Trophoblast cell (in vitro differentiated cells and primary cell): ENCODE measurements around the gene EXOSC7.
"Not testable (repeated sequence)": the region's sequence is repeated elsewhere in the genome, so short reads cannot be mapped to it uniquely, and the experiment has no call there.

Experiments used
- DNase-seq, 2 donors: peaks; one replicate each; pipeline ENCODE4 v3.0.0-alpha.2; 2016
- H2AFZ ChIP-seq: 2 replicates; pipeline ENCODE4 v1.6.1; 2013; ENCODE audit warnings: low read length, moderate library complexity, mild to moderate bottlenecking; ENCODE audit not compliant: insufficient read depth, poor library complexity
- H2AK5ac ChIP-seq: 2 replicates; pipeline ENCODE4 v1.6.1; 2013; ENCODE audit warnings: mild to moderate bottlenecking, low read length
- H2BK120ac ChIP-seq: 2 replicates; pipeline ENCODE4 v1.6.1; 2013; ENCODE audit warnings: low read length, mild to moderate bottlenecking, moderate library complexity; ENCODE audit not compliant: insufficient read depth, poor library complexity
- H2BK12ac ChIP-seq: 2 replicates; pipeline ENCODE4 v1.6.1; 2013; ENCODE audit warnings: mild to moderate bottlenecking, low read length, moderate library complexity
- H2BK5ac ChIP-seq: 2 replicates; pipeline ENCODE4 v1.6.1; 2013; ENCODE audit warnings: low read length, low read depth, moderate library complexity, mild to moderate bottlenecking; ENCODE audit not compliant: poor library complexity
- H3K14ac ChIP-seq: 2 replicates; pipeline ENCODE4 v1.6.1; 2013; ENCODE audit warnings: mild to moderate bottlenecking, low read length
- H3K18ac ChIP-seq: 2 replicates; pipeline ENCODE4 v1.6.1; 2013; ENCODE audit warnings: mild to moderate bottlenecking, low read length
- H3K23ac ChIP-seq: 2 replicates; pipeline ENCODE4 v1.6.1; 2013; ENCODE audit warnings: low read length
- H3K27ac ChIP-seq: 2 replicates; pipeline ENCODE4 v1.5.1; 2013; ENCODE audit warnings: low read depth, mild to moderate bottlenecking, inconsistent platforms, low read length, moderate library complexity
- H3K27me3 ChIP-seq: 2 replicates; pipeline ENCODE4 v1.6.1; 2013; ENCODE audit warnings: inconsistent platforms, mild to moderate bottlenecking, low read length, moderate library complexity; ENCODE audit not compliant: insufficient read depth
- H3K36me3 ChIP-seq, 2 experiments: 1 replicate in 1 of 2; 2 replicates in 1 of 2; pipeline ENCODE4 v1.6.1; 2013; ENCODE audit warnings: low read length in 2 of 2, mild to moderate bottlenecking in 2 of 2, moderate library complexity in 1 of 2; ENCODE audit not compliant: insufficient read depth in 2 of 2, control insufficient read depth in 1 of 2
- H3K4ac ChIP-seq: 2 replicates; pipeline ENCODE4 v1.6.1; 2013; ENCODE audit warnings: low read depth, mild to moderate bottlenecking, low read length, moderate library complexity
- H3K4me1 ChIP-seq, 2 experiments: 1 replicate in 1 of 2; 2 replicates in 1 of 2; pipeline ENCODE4 v1.6.1; 2013; ENCODE audit warnings: low read length in 2 of 2, mild to moderate bottlenecking in 2 of 2, moderate library complexity in 1 of 2; ENCODE audit not compliant: insufficient read depth in 2 of 2, control insufficient read depth in 1 of 2
- H3K4me2 ChIP-seq: 2 replicates; pipeline ENCODE4 v1.6.1; 2013; ENCODE audit warnings: inconsistent platforms, mild to moderate bottlenecking, low read length, moderate library complexity
- H3K4me3 ChIP-seq: 2 replicates; pipeline ENCODE4 v1.5.1; 2013; ENCODE audit warnings: mild to moderate bottlenecking, low read depth, low read length, inconsistent platforms
- H3K79me1 ChIP-seq: one replicate; pipeline ENCODE4 v1.6.1; 2013; ENCODE audit warnings: low read length
- H3K79me2 ChIP-seq: 2 replicates; pipeline ENCODE4 v1.6.1; 2013; ENCODE audit warnings: low read length, mild to moderate bottlenecking; ENCODE audit not compliant: control insufficient read depth, insufficient read depth, poor library complexity
- H3K9ac ChIP-seq: 2 replicates; pipeline ENCODE4 v1.6.1; 2013; ENCODE audit warnings: mild to moderate bottlenecking, low read length
- H3K9me3 ChIP-seq: 2 replicates; pipeline ENCODE4 v1.6.1; 2013; ENCODE audit warnings: low read depth, mild to moderate bottlenecking, control low read depth, inconsistent platforms, low read length; ENCODE audit not compliant: insufficient read depth
- H4K12ac ChIP-seq: 2 replicates; pipeline ENCODE4 v1.6.1; 2013; ENCODE audit warnings: low read depth, mild to moderate bottlenecking, low read length, moderate library complexity
- H4K8ac ChIP-seq: 2 replicates; pipeline ENCODE4 v1.6.1; 2013; ENCODE audit warnings: low read depth, mild to moderate bottlenecking, low read length, moderate library complexity
- H4K91ac ChIP-seq: one replicate; pipeline ENCODE4 v1.6.1; 2013; ENCODE audit warnings: low read depth, mild to moderate bottlenecking, low read length, moderate library complexity
- WGBS: extraction: QIAGEN DNeasy Blood & Tissue Kit; methylation state at CpG from one replicate; pipeline ENCODE4 v1.1.7; 2013; ENCODE audit warnings: missing lambda C conversion rate; ENCODE audit not compliant: insufficient read length, insufficient coverage; ENCODE audit errors: extremely low coverage; 5-methylcytosine and 5-hydroxymethylcytosine counted together

Gene EXOSC7

GRCh38 chr3:44982817-44983216, 6.8 kb downstream of the EXOSC7 start:
- Histone ChIP-seq H4K91ac (no peak overlapping the region), H3K4me2 (no peak overlapping the region), H2BK12ac (no peak overlapping the region), H3K23ac (no peak overlapping the region), H3K14ac (no peak overlapping the region), H2AK5ac (no peak overlapping the region), H4K8ac (no peak overlapping the region), H3K36me3 (peaks cover 2% of the 10 kb centered on the region in 2 experiments), H2BK5ac (no peak overlapping the region), H3K4me1 (no peaks in the 10 kb centered on the region), H4K12ac (no peak overlapping the region), H3K27me3 (no peaks in the 10 kb centered on the region), H2AFZ (no peak overlapping the region), H3K79me1 (no peaks in the 10 kb centered on the region), H2BK120ac (no peak overlapping the region), H3K4ac (no peak overlapping the region), H3K9ac (no peak overlapping the region), H3K18ac (no peak overlapping the region), H3K79me2 (no peaks in the 10 kb centered on the region), H3K9me3 (no peaks in the 10 kb centered on the region), H3K27ac (no peak overlapping the region), H3K4me3 (no peak overlapping the region)
- DNase-seq = no peak
- no CpG with 5 or more reads among the region's 3 CpGs for WGBS

- H3K14ac ChIP-seq = no peak overlapping the region
- no peak overlapping the region for H3K27ac ChIP-seq
- no peak overlapping the region for H3K23ac ChIP-seq
- no CpG with 5 or more reads among the region's 1 CpG for WGBS
- peaks cover 2% of the 10 kb centered on the region in 2 experiments for H3K36me3 ChIP-seq
- H3K4me3 ChIP-seq = no peak overlapping the region
- H3K4ac ChIP-seq = no peak overlapping the region
- no peak overlapping the region for H2BK5ac ChIP-seq
- H3K4me2 ChIP-seq = no peak overlapping the region
- no peak overlapping the region for H2BK12ac ChIP-seq
- H2AK5ac ChIP-seq = no peak overlapping the region
- no peak overlapping the region for H2AFZ ChIP-seq
- H3K79me2 ChIP-seq = no peaks in the 10 kb centered on the region
- H2BK120ac ChIP-seq = no peak overlapping the region
- H3K9me3 ChIP-seq = no peaks in the 10 kb centered on the region
- no peak overlapping the region for H3K18ac ChIP-seq
- no peak overlapping the region for H4K8ac ChIP-seq
- H3K27me3 ChIP-seq = no peaks in the 10 kb centered on the region
- peak in 1 of 2 donors; percentile 60 for DNase-seq
- no peaks in the 10 kb centered on the region for H3K79me1 ChIP-seq
- no peak overlapping the region for H3K9ac ChIP-seq
- no peak overlapping the region for H4K12ac ChIP-seq
- H4K91ac ChIP-seq = no peak overlapping the region
- no peaks in the 10 kb centered on the region for H3K4me1 ChIP-seq
Observed at GRCh38 chr3:44983484-44983941, 7.5 kb downstream of the EXOSC7 start.

GRCh38 chr3:44984335-44984734, 8.3 kb downstream of the EXOSC7 start:
- H2AK5ac ChIP-seq = no peak overlapping the region
- H4K12ac ChIP-seq = no peak overlapping the region
- H3K79me1 ChIP-seq = no peaks in the 10 kb centered on the region
- H2AFZ ChIP-seq = no peak overlapping the region
- no peak overlapping the region for H2BK5ac ChIP-seq
- no peaks in the 10 kb centered on the region for H3K9me3 ChIP-seq
- H3K23ac ChIP-seq = no peak overlapping the region
- no peak overlapping the region for H3K27ac ChIP-seq
- H3K79me2 ChIP-seq = no peaks in the 10 kb centered on the region
- H3K9ac ChIP-seq = no peak overlapping the region
- no CpG with 5 or more reads among the region's 2 CpGs for WGBS
- H2BK12ac ChIP-seq = no peak overlapping the region
- no peak overlapping the region for H3K4me3 ChIP-seq
- peaks cover 0 to 4% of the 10 kb centered on the region in 2 experiments for H3K4me1 ChIP-seq
- no peak overlapping the region for H4K8ac ChIP-seq
- peaks cover 2 to 6% of the 10 kb centered on the region in 2 experiments for H3K36me3 ChIP-seq
- DNase-seq = no peak
- H3K18ac ChIP-seq = no peak overlapping the region
- no peak overlapping the region for H3K14ac ChIP-seq
- no peak overlapping the region for H3K4me2 ChIP-seq
- H4K91ac ChIP-seq = no peak overlapping the region
- H3K27me3 ChIP-seq = no peaks in the 10 kb centered on the region
- H2BK120ac ChIP-seq = no peak overlapping the region
- no peak overlapping the region for H3K4ac ChIP-seq

GRCh38 chr3:44986330-44986729, 10.3 kb downstream of the EXOSC7 start:
- not testable (repeated sequence) for H3K79me2 ChIP-seq, H3K79me1 ChIP-seq, H3K14ac ChIP-seq, H3K9me3 ChIP-seq, H3K4me2 ChIP-seq, H3K4me3 ChIP-seq, H2BK5ac ChIP-seq, DNase-seq, H2AFZ ChIP-seq, H3K4ac ChIP-seq, H3K27me3 ChIP-seq, H4K8ac ChIP-seq, H2AK5ac ChIP-seq, H4K12ac ChIP-seq, H3K23ac ChIP-seq, H4K91ac ChIP-seq, H3K18ac ChIP-seq, H2BK120ac ChIP-seq, H2BK12ac ChIP-seq, H3K4me1 ChIP-seq, H3K9ac ChIP-seq, H3K27ac ChIP-seq
- WGBS = no CpG with 5 or more reads among the region's 14 CpGs
- peaks cover 8 to 14% of the 10 kb centered on the region in 2 experiments for H3K36me3 ChIP-seq
